ENCODE results near the gene CLDN14.

The CLDN14 gene

GRCh38 chr21:36463204-36463603 is 16.7 kb downstream of the CLDN14 start:
- no peak for TF ChIP-seq CTCF (IDR thresholded peaks at IDR 0.05; ENCODE audit: low read depth, low read length)
- H3K4me3 ChIP-seq (ENCODE audit: low read depth, low read length): no peak overlapping the region

- no peak for TF ChIP-seq CTCF (IDR thresholded peaks at IDR 0.05; ENCODE audit: low read depth, low read length)
These were observed 17.9 kb downstream of the CLDN14 start for GRCh38 chr21:36461918-36462486.

GRCh38 chr21:36461277-36461917 is 18.5 kb downstream of the CLDN14 start:
- H3K4me3 ChIP-seq (ENCODE audit: low read depth, low read length): no peak overlapping the region
- TF ChIP-seq CTCF (IDR thresholded peaks at IDR 0.05; ENCODE audit: low read depth, low read length): no peak

More at GRCh38 chr21:36461918-36462486, 17.9 kb downstream of the CLDN14 start:
- no peak overlapping the region for H3K4me3 ChIP-seq (ENCODE audit: low read depth, low read length)

DNA sequence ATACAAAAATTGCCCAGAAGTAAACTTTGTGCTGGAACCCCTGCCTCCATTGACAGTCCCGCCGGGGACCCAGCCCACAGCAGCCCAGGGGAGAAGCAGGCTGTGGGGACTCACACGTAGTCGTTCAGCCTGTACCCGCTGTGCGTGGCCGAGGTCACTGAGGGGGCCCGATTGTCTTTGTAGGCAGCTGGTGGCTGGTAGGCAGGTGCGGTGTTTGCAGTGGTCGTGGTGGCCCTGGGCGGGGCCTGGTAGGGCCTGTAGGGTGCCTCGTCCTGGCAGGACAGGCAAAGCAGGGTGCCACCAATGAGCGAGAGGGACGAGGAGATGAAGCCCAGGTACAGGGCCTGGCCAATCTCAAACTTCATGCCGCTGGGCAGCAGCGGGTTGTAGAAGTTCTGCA is 19.1 kb downstream of the CLDN14 start:
- no peak for TF ChIP-seq CTCF (IDR thresholded peaks at IDR 0.05; ENCODE audit: low read depth, low read length)
- H3K4me3 ChIP-seq (ENCODE audit: low read depth, low read length): no peak overlapping the region

GRCh38 chr21:36459098-36459497 is 20.8 kb downstream of the CLDN14 start:
- H3K4me3 ChIP-seq (ENCODE audit: low read depth, low read length): no peak overlapping the region
- no peak for TF ChIP-seq CTCF (IDR thresholded peaks at IDR 0.05; ENCODE audit: low read depth, low read length)

DNA sequence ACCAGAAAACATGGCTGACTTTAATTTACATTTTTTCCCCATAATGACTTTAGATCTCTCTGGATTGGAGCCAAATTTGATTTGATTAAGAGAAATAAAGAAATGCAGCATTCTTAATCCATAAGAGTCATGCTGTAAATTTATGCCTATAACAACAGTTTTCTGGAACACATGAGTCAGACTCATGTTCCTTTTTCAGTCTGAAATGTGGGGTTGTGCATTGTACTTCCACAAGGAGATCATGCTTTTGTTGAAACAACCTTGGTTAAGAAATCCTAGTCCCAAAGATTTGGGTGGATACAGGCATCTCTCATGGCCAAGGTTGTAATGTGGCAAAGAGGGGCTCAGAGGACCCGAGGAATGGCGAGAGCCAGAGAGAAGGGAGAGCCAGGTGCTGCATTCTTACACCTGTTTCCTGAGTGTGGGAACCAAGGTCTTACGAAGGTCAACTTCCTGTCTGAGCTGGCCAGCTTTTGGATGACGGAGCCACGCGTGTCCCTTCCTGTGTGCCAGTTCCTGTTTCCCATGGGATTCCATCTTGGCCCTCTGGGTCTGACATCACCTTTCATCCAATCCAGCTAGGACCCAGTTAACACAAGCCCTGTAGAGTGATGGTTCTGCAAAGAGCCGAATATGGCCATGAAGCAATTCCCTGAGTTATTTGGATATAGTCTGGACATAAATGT is 23.1 kb downstream of the CLDN14 start:
- no peak for TF ChIP-seq CTCF (IDR thresholded peaks at IDR 0.05; ENCODE audit: low read depth, low read length)
- H3K4me3 ChIP-seq (ENCODE audit: low read depth, low read length): no peak overlapping the region

DNA sequence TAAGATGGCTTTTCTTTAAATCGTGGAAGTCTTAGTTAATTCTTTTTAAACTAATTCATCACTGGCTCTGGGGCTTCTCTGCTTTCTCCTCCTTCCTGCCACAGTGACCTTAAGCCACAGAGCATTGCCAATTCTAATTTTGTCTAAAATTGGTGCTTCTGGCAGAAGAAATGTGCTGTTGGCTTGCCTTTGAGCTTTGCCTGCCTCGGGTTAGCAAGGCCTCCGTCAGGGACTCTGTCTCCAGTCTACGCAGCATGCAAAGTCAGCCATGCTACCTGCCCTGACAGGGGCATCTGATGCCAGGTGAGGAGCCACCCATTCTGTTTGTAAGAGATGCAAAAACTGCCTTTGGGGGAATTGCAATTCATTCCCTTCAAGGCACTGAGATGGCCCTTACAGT is 25.2 kb downstream of the CLDN14 start:
- TF ChIP-seq CTCF (IDR thresholded peaks at IDR 0.05; ENCODE audit: low read depth, low read length): no peak

More for the DNA sequence above, 25.2 kb downstream of the CLDN14 start:
- H3K4me3 ChIP-seq (ENCODE audit: low read depth, low read length): no peak overlapping the region

Data from WI38 (cell line).